Measurements from ENCODE around the gene MRGPRD.

Gene MRGPRD

DNA sequence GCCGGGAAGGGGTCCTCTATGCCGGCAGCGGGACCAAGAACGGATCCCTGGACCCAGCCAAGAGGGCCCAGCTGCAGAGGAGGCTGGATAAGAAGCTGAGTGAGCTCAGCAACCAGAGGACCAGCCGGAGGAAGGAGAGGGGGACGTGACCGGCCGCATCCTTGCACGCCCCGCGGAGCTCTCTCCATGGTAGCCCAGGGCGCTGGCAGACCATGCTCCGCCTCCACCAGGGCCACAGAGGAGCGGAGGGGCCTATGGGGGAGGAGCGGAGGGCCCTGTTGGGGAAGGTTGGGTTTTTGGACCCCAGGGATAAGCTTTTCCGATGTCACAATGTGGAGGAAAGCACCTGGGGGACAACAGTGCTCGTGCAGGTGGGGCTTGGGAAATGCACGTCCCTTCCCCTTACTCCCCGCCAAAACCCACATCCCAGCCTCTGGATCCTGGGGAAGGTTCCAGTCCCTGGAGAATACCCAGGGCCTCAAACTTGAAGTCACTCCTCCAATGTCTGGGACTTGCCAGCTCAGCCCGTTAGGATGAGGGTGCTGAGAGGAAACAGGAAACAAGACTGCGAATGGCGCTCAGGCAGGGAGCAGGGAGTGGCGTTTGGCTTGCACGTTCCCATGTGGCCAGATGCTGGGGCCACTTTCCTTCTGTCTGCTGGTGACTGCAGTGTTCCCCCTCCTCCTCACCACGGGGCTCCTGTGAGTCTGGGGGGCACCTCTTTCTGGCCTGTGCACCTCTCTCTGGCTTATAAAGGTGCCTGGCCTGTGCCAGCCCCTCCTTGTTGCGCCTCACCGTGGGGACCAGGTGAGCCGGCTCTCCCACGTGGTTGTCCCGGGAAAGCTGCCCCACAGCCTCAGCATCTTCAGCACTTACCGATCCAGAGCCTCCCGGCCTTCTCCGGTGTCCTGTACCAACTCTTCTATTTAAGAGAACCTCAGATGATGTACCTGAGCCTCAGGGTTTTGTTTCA is 40.9 kb downstream of the MRGPRD start:
- no peak overlapping the region for H3K4me3 ChIP-seq (ENCODE audit: low read depth, low read length)
- TF ChIP-seq MYC (IDR thresholded peaks at IDR 0.05; ENCODE audit: low read depth, low read length): no peak
- no peak for TF ChIP-seq POLR2A (IDR thresholded peaks at IDR 0.05; ENCODE audit: extremely low read depth, insufficient read length)
- TF ChIP-seq, protein P1, sequence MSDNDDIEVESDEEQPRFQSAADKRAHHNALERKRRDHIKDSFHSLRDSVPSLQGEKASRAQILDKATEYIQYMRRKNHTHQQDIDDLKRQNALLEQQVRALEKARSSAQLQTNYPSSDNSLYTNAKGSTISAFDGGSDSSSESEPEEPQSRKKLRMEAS (IDR thresholded peaks at IDR 0.05; ENCODE audit: low read depth, low read length): no peak
- TF ChIP-seq, protein P2, sequence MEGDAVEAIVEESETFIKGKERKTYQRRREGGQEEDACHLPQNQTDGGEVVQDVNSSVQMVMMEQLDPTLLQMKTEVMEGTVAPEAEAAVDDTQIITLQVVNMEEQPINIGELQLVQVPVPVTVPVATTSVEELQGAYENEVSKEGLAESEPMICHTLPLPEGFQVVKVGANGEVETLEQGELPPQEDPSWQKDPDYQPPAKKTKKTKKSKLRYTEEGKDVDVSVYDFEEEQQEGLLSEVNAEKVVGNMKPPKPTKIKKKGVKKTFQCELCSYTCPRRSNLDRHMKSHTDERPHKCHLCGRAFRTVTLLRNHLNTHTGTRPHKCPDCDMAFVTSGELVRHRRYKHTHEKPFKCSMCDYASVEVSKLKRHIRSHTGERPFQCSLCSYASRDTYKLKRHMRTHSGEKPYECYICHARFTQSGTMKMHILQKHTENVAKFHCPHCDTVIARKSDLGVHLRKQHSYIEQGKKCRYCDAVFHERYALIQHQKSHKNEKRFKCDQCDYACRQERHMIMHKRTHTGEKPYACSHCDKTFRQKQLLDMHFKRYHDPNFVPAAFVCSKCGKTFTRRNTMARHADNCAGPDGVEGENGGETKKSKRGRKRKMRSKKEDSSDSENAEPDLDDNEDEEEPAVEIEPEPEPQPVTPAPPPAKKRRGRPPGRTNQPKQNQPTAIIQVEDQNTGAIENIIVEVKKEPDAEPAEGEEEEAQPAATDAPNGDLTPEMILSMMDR (IDR thresholded peaks at IDR 0.05; ENCODE audit: low read depth, low read length): no peak
- no peak for DNase-seq (ENCODE audit: low read depth)

DNA sequence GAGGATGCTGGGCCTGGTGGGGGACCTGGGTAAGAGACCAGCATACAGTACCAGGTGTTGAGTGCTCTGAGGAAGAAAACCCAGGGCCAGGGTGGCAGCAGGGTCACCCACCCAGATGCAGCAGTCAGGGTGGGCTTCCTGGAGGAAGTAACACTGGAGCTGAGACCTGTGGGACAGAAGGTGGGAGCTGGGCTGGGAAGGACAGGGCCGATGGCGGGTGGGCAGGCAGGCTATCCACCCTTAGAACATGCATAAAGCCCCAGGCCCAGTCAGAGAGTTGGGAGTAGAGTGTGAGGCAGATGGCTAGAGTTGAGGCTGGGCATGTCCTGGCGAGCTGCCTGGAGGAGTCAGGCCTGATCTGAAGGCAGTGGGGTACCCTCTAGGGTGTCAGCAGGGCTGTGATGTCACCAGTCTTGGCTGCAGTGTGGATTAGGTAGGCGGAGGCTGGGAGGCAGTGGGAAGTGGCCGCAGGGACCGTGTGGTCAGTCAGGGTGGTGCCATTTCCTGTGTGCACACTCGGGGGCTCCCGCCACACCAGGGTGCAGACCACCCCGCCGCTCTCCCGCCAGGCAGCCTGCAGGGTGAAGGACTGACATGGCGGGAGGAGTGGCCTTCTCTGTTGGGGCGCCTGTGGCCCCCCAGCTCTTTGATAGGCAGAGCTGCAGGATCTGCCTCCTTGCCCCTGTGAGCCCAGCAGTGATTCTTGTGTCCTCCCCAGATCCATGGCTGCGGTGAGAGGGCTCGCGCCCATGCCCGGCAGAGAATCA is 41.8 kb downstream of the MRGPRD start:
- H3K4me3 ChIP-seq (ENCODE audit: low read depth, low read length): no peak overlapping the region
- TF ChIP-seq POLR2A (IDR thresholded peaks at IDR 0.05; ENCODE audit: extremely low read depth, insufficient read length): no peak
- TF ChIP-seq, protein P1 (IDR thresholded peaks at IDR 0.05; ENCODE audit: low read depth, low read length): no peak
- TF ChIP-seq, protein P2 (IDR thresholded peaks at IDR 0.05; ENCODE audit: low read depth, low read length): no peak
- TF ChIP-seq MYC (IDR thresholded peaks at IDR 0.05; ENCODE audit: low read depth, low read length): no peak
- no peak for DNase-seq (ENCODE audit: low read depth)

DNA sequence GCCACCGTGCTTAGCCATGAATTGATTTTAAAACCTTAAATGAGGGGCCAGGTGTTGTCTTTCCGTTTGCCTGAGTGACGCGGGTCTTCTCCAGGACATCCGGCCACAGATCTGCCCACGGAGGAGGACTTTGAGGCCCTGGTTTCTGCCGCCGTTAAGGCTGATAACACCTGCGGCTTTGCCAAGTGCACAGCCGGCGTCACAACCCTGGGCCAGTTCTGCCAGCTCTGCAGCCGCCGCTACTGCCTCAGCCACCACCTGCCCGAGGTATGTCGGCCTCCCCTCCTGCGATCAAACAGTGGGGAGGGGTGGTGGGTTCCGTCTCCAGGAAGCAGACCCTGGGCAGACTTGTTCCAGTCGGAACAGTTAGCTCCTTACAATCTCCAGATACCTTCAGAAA is 42.7 kb downstream of the MRGPRD start:
- no peak for TF ChIP-seq POLR2A (IDR thresholded peaks at IDR 0.05; ENCODE audit: extremely low read depth, insufficient read length)
- TF ChIP-seq, protein P2 (IDR thresholded peaks at IDR 0.05; ENCODE audit: low read depth, low read length): no peak
- no peak for TF ChIP-seq MYC (IDR thresholded peaks at IDR 0.05; ENCODE audit: low read depth, low read length)
- TF ChIP-seq, protein P1 (IDR thresholded peaks at IDR 0.05; ENCODE audit: low read depth, low read length): no peak
- DNase-seq (ENCODE audit: low read depth): no peak
- no peak overlapping the region for H3K4me3 ChIP-seq (ENCODE audit: low read depth, low read length)

DNA sequence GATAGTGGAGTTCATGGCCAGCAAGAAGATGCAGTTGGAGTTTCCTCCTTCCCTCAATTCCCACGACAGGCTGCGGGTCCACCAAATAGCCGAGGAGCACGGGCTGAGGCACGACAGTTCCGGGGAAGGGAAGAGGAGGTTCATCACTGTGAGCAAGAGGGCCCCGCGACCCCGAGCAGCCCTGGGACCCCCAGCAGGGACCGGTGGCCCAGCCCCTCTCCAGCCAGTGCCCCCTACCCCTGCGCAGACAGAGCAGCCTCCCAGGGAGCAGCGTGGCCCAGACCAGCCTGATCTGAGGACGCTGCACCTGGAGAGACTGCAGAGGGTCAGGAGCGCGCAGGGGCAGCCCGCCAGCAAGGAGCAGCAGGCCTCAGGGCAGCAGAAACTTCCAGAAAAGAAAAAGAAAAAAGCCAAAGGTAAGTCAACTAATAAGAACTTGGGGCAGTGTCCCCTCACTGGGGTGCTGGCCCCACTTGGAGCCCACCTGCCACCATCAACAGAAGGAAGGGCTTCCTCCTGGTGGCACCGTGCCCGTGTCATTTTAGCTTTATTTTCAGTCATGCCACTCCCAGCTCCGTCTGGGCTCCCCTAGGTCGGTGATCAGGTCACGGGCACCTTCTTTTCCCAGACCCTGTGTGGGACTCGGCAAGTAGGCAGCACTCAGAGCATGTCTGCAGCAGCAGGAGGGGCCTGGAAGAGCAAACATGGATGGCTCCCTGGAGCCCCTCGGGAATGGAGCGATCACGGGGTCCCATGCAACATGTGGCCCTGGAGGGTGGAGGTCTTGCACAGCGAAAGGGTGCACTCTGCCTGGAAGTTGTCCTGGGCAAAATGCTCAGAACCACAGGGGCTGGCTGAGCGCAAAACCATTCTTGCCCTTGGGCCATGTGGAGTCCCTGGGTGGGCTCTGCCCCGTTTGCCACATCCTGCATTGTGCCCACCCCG is 43.8 kb downstream of the MRGPRD start:
- DNase-seq (ENCODE audit: low read depth): no peak
- TF ChIP-seq, protein P2 (IDR thresholded peaks at IDR 0.05; ENCODE audit: low read depth, low read length): no peak
- TF ChIP-seq, protein P1 (IDR thresholded peaks at IDR 0.05; ENCODE audit: low read depth, low read length): no peak
- TF ChIP-seq MYC (IDR thresholded peaks at IDR 0.05; ENCODE audit: low read depth, low read length) (no peak), POLR2A (IDR thresholded peaks at IDR 0.05; ENCODE audit: extremely low read depth, insufficient read length) (no peak)

DNA sequence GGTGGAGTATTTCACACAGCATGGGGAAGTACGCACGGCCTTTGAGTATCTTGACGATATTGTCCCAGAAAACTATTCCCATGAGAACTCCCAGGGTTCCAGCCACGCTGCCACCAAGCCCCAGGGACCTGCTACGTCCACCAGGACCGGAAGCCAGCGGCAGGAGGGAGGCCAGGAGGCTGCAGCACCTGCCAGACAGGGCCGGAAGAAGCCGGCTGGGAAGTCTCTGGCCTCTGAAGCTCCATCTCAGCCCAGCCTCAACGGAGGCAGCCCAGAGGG is 44.5 kb downstream of the MRGPRD start:
- TF ChIP-seq POLR2A (IDR thresholded peaks at IDR 0.05; ENCODE audit: extremely low read depth, insufficient read length): no peak
- no peak for TF ChIP-seq MYC (IDR thresholded peaks at IDR 0.05; ENCODE audit: low read depth, low read length)
- TF ChIP-seq, protein P2 (IDR thresholded peaks at IDR 0.05; ENCODE audit: low read depth, low read length): no peak
- TF ChIP-seq, protein P1 (IDR thresholded peaks at IDR 0.05; ENCODE audit: low read depth, low read length): no peak
- no peak overlapping the region for H3K4me3 ChIP-seq (ENCODE audit: low read depth, low read length)
- DNase-seq (ENCODE audit: low read depth): no peak

More for the DNA sequence above, 43.8 kb downstream of the MRGPRD start:
- H3K4me3 ChIP-seq (ENCODE audit: low read depth, low read length): no peak overlapping the region
